ENCODE measurements around the gene CACNA1B.

The CACNA1B gene

GRCh38 chr9:137924761-137925369 lies 47.3 kb downstream of the CACNA1B start:
- no peak for DNase-seq

GRCh38 chr9:137943655-137944054 lies 66.1 kb downstream of the CACNA1B start:
- no peak for DNase-seq

GRCh38 chr9:137945581-137945980 lies 68.0 kb downstream of the CACNA1B start:
- DNase-seq, result no peak

GRCh38 chr9:137946993-137947392 lies 69.4 kb downstream of the CACNA1B start:
- no peak for DNase-seq

- DNase-seq, result no peak
Observed at GRCh38 chr9:137948642-137949041, 71.1 kb downstream of the CACNA1B start.

- DNase-seq, result no peak
Observed at GRCh38 chr9:137949260-137949659, 71.7 kb downstream of the CACNA1B start.

GRCh38 chr9:137951107-137951506 lies 73.5 kb downstream of the CACNA1B start:
- no peak for DNase-seq

- DNase-seq, result no peak
Observed at GRCh38 chr9:137951597-137952490, 74.3 kb downstream of the CACNA1B start.

- DNase-seq, result no peak
Observed at GRCh38 chr9:137952976-137953666, 75.5 kb downstream of the CACNA1B start.

- DNase-seq, result no peak
Observed at GRCh38 chr9:137953683-137954438, 76.3 kb downstream of the CACNA1B start.

GRCh38 chr9:137955224-137955570 lies 77.6 kb downstream of the CACNA1B start:
- no peak for DNase-seq

- DNase-seq, result no peak
Observed at GRCh38 chr9:137955586-137955985, 78.0 kb downstream of the CACNA1B start.

GRCh38 chr9:137956039-137956438 lies 78.5 kb downstream of the CACNA1B start:
- no peak for DNase-seq

GRCh38 chr9:137956688-137957385 lies 79.3 kb downstream of the CACNA1B start:
- no peak for DNase-seq

GRCh38 chr9:137959641-137960411 lies 82.2 kb downstream of the CACNA1B start:
- no peak for DNase-seq

GRCh38 chr9:137960496-137960895 lies 82.9 kb downstream of the CACNA1B start:
- DNase-seq, result no peak

GRCh38 chr9:137963525-137963924 lies 85.9 kb downstream of the CACNA1B start:
- DNase-seq, result no peak

GRCh38 chr9:137965177-137965795 lies 87.7 kb downstream of the CACNA1B start:
- no peak for DNase-seq

- DNase-seq, result no peak
Observed at GRCh38 chr9:137967280-137967953, 89.8 kb downstream of the CACNA1B start.

GRCh38 chr9:137968235-137968634 lies 90.7 kb downstream of the CACNA1B start:
- DNase-seq, result no peak

GRCh38 chr9:137969008-137969407 lies 91.4 kb downstream of the CACNA1B start:
- DNase-seq, result no peak

Measured in stimulated activated CD4-positive, alpha-beta T cell treated with anti-CD3 and anti-CD28 coated beads, Interleukin-4, amount 100 ng/mL, for 24 hours (primary cell).